GM19438 (cell line): Measurements from ENCODE around the gene PRR5.

ENCODE experiments used
- ATAC-seq: cut with Tn5 transposase; IDR thresholded peaks from one replicate; pipeline ENCODE4 v1.9.1; 2021; ENCODE audit warnings: low read depth; ENCODE audit not compliant: unreplicated experiment

Gene PRR5

GRCh38 chr22:44782363-44782963 is 80.5 kb downstream of the PRR5 start:
- ATAC-seq, result no peak

GRCh38 chr22:44783091-44783490 is 81.1 kb downstream of the PRR5 start:
- no peak for ATAC-seq

- no peak for ATAC-seq
Measured at GRCh38 chr22:44783581-44783980, 81.6 kb downstream of the PRR5 start.

GRCh38 chr22:44786136-44786535 is 84.1 kb downstream of the PRR5 start:
- ATAC-seq, result no peak

GRCh38 chr22:44786610-44787009 is 84.6 kb downstream of the PRR5 start:
- no peak for ATAC-seq
